HG03565 (cell line): Measurements from ENCODE around the gene ATXN10.
"Not testable (repeated sequence)": the region's sequence is repeated elsewhere in the genome, so short reads cannot be mapped to it uniquely, and the experiment has no call there.

Experiments
- ATAC-seq: cut with Tn5 transposase; IDR thresholded peaks from one replicate; pipeline ENCODE4 v1.9.1; 2021; ENCODE audit warnings: mild to moderate bottlenecking, moderate library complexity; ENCODE audit not compliant: unreplicated experiment

ATXN10 gene

DNA sequence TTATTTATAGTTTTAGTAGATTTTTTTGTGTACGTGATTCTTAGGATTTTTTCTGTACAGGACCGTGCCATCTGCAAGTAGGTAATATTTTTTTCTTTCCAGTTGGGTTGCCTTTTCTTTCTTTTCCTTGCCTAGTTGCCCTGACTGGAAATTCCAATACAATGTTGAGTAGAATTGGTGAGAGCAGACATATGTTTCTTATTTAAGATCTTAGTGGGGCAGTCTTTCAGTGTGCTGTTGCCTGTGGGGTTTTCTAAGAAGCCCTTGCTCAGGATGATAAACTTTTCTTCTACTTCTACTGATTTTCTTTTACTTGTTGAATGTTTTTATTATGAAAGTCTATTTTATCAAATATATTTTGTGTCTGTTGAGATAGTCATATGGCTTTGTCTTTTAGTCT is 33.0 kb downstream of the ATXN10 start:
- ATAC-seq: no peak

DNA sequence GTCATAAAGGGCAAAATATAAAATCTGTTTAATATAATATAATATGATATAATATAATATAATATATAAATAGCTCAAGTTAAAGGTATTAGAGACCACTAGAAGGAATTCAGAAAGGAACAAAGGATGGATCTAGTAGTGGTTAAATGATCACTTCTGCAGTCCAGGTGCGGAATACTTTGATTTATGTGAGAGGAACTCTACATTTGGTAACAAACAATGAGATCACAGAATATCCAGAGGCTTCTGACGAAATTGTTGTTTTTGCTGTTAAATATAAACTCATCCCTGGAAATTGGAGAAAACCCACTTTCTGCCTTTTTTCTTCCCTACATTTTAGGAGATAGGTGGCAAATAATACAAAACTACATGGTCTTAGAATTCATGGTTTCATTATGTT is 36.0 kb downstream of the ATXN10 start:
- no peak for ATAC-seq

DNA sequence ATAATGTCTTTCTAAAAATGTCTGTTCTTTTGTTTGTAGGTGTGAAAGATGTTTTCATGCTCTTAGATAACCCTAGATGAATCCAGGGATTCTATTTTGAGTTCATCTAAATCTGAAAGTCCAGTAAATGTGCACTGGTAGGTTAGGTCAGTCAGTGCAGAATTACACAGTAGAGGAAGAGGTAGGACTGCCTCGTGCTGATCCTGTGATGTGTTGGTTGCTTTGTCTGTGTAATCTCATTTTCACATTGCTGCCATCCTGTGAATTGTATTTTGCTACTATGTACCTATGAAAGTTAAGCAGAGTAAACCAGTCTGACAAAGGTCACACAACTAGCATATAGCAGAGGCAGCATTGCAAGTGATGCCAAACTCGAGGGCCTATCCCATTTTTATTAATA is 36.5 kb downstream of the ATXN10 start:
- no peak for ATAC-seq

DNA sequence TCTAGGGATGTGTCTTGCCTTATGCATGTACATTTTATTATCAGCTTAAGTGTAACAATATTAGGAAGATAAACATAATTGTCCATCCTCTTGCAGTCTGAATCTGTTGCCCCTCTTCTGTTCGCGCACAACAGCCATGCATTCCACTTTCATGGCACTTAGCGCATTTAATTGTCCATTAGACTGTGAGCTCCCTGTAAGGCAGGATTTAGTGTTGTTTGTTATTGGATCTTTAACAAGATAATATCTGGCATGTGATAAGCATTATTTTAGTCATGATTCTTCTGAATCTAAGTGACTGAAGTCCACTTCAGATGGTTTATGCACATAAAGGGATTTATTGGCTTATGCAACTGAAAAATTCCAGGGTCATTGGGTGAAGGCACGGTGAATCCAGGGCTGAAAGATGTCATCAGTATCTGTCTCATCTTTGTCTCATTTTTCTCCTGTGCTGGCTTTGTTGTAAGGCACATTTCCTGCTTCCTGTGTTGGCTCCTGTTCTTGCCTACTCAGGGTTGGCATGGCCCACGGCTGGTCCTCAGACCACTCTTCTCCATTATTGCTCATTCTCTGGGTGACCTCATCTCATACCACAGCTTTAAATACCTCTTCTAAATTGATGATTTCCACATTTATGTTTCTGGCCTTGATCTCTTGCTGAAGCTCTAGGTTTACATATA is 37.6 kb downstream of the ATXN10 start:
- ATAC-seq: no peak

DNA sequence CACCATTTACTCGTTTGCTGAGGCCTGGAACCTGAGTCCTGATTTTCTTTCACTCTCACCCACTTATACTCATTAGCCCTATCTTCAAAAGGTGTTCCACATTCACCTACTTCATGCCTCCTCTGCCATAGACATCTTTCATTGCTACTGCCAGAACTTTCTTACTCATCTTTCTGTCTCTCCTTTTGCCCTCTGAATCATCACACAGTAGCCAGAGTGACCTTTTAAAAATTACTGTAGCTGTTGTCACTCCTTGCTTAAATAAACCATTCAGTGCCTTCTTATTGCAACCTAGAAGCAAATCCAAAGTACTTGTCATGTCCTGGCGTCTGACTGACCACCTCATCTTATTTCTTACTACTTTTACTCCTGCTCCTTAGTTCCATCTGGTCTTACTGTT is 38.2 kb downstream of the ATXN10 start:
- no peak for ATAC-seq

DNA sequence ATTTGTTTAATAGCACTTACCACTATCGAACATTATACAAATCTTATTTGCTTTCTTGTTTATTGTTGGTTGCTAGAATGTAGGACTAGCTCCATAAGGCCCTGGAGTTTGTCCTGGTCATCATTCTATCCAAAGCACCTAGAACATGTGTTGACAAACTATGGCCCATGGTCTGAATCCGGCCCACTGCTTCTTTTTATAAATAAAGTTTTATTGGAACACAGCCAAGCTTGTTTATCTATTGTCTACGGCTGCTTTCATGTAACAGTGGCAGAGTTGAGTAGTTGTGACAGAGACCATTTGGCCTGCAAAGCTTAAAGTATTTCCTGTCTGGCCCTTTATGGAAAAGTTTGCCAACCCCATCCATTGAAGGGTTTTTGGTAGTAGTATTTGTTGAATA is 38.8 kb downstream of the ATXN10 start:
- ATAC-seq: no peak

DNA sequence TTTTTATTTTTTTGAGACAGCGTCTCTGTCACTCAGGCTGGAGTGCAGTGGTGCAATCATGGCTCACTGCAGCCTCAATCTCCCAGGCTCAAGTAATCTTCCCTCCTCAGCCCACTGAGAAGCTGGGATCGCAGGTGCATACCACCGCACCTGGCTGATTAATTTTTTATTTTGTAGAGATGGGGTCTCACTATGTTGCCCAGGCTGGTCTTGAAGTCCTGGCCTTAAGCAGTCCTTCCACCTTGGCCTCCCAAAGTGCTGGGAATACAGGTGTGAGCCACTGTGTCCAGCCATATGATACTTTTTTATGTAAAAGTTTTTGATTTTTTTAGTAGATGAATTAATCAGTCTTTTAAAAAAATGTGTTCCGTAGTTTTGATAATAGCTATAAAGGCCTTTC is 42.8 kb downstream of the ATXN10 start:
- ATAC-seq: not testable (repeated sequence)

DNA sequence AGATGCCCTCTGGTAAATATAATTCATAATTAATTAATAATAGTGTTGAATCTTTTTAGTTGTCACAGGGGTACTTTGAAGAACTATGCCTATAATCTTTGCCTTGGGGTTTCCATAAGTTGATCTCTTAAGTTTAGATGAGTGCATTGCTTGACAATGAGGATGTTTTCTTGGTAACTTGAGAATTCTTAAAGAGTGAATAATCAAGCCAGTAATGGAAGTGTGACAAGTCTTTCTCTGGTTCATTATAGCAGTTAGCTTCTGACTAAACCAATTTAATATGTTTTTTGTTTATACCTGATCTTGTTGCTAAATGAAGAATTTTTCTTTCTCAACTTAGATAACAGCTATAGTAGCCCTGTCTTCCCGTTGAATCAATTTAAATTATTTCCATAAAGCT is 46.2 kb downstream of the ATXN10 start:
- ATAC-seq: no peak

DNA sequence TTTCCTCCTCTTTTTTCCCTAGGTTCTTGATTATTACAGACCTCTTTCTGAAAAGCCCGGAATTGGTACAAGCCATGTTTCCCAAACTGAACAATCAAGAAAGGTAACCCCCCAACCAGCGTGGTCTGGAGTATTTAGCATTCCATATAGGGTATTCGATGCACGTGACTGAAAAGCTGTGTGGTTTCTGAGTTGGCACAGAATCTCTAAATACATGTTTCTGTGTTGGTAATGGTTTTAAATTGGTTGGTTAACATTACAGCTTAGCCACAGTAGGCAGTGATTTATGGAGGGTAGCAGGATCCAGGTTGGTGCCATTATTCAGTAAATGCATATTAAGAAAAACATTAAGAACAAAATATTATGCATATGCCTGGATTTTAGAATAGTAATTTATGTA is 46.8 kb downstream of the ATXN10 start:
- no peak for ATAC-seq

DNA sequence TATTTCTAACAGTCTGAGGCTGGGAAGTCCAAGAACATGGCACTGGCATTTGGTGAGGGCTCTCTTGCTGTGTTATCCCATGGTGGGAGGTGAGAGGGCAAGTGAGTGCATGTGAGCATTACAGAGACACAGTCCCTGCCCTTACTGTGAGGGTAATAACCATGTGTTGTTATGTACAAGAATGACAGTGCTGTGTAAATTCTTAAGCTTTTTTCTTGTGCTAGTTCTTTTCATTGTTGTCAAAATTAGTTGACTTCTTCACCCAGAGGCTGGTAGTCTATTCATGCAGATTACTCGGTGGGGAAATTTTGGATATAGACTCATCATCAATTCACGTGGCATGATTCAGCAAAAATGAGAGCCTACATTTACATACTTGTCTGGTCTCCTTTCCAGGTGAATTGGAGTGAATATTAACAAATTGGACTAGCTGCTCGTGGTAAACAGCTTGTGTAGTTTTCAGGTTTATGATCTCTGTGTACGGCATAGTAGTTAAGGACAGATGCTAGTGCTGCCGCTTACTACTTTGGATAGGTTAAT is 49.3 kb downstream of the ATXN10 start:
- ATAC-seq: no peak

DNA sequence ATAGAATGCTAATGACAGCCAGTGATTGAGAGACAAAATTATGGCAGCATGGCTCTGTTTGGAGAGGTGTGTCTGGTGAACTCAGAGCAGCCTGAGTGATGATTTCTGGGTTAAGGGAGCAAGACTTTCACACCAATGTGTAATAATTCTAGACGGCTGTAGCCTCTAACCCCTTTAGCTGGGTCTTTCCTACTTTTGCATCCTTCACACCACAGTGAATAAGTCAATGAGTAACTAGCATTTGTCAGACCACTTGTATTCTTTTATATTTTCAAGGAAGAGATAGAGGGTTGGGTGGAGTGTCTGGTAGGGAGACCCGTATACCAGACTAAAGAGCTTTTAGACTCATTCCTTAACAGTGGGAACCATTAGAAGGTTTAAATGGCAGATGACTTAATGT is 50.4 kb downstream of the ATXN10 start:
- no peak for ATAC-seq

DNA sequence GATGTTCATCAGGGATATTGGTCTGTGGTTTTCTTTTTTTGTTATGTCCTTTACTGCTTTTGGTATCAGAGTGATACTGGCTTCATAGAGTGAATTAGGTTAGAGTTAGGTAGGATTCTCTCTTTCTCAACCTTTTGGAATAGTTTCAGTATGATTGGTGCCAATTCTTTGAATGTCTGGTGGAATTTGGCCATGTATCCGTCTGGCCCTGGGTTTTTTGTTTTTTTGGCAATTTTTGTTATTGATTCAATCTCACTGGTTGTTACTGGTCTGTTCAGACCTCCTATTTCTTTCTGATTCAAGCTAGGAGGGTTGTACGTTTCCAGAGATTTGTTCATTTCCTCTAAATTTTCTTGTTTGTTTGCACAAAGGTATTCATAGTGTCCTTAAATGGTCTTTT is 54.4 kb downstream of the ATXN10 start:
- ATAC-seq: no peak

DNA sequence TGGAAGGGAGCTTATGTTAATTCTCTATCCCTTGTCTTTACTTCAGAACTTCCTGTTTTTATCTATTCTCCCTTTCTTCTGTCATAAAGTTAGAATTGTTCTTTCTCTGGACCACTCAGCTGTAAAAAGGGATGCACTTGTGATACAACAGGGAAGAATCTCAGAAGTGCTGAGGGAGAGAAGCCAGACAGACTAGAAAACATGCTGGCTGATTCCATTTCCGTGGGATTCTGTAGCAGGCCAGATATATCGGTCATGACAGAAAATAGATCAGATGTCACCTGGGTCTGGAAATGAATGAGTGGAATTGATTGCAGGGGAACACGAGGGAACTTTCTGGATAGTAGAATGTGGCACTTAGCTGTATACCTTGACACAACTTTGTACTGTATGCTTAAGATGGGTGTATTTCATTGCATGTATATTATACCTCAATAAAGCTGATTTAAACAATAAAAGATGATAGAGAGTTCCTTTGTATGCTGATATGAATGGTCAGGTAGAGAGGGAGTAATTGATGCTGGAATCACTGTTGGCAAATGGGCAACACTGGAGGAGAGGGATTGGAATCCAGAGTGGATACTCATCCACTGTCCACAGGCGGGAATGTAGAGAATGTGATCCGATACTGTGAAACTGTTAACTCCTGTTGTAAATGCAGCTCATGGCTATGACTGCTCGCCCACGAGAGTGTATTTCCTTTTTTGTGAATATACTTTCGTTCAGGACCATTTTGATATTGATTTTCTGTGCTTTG is 59.6 kb downstream of the ATXN10 start:
- no peak for ATAC-seq

DNA sequence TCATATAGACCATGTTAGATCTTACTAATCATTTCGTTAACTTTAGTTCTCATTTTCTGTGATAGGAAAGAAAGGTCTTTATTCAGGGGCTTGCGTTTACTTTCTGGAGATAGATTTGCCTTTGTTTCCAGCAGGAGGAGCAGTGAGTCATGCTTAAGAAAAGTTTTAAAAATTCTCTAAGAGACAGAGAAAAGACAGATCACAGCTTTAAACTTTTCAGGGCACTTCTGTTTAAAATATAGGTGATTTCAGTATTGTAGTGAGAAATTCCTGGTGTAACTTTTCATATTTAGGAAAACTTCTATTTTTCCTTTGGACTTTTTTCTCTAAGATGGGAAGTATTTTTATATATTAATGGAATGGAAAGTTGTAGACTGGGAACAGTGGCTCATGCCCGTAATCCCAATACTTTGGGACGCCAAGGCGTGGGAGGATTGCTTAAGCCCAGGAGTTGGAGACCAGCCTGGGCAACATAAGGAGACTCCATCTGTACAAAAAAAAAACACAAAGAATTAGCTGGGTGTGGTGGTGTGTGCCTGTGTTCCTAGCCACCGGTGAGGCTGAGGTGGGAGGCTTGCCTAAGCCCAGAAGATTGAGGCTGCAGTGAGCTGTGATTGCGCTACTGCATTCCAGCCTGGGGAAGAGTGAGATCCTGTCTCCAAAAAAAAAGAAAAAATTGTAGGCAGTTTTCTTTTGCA is 60.3 kb downstream of the ATXN10 start:
- ATAC-seq: no peak

DNA sequence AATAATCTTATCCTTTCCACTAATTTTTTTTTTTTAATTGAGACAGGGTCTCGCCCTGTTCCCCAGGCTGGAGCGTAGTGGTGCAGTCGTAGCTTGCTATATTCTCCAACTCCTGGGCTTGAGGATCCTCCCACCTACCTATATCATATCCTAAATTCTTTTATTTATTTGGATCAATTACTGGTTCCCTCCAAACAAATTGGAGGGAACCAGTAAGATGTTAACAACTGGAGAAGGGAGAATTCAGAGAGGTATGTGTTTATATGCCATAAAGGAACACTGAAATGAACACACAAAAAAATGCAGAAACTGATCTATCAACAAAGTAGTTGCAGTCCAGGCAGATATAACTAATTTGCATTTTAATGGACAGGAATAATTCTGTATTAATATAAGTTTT is 63.6 kb downstream of the ATXN10 start:
- no peak for ATAC-seq

DNA sequence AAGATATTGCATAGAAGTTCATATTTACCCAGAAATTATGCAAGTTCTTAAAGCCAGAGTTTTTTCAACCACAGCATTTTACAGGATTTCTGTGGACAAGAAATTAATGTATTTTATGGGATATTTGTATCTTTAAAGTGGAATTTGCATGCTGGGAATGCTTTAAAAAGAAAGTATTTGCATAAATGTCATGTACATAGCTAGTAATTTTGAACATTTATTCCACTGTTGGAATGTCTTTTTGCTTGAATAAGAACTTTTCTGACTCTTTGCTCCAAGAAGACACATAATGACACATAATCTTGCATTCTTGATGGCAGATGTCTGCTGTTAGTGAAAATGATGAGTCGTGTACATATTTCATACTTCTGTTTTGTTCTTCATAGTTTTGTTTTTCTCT is 66.6 kb downstream of the ATXN10 start:
- ATAC-seq: no peak

DNA sequence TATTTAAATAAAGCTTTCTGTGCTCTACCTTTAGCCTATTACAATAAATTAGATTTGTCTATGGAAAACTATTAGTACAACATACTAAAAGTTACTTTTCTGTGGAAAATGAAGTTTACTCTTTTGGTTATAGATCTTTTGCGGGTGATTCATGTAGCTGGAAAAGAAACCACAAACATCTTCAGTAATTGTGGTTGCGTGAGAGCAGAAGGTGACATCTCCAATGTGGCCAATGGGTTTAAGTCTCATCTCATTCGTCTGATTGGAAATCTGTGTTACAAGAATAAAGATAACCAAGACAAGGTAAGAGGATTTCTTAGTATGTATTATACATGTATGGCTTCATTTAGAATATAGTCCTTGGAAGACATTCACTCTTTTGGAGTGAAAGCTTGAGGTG is 68.6 kb downstream of the ATXN10 start:
- no peak for ATAC-seq

DNA sequence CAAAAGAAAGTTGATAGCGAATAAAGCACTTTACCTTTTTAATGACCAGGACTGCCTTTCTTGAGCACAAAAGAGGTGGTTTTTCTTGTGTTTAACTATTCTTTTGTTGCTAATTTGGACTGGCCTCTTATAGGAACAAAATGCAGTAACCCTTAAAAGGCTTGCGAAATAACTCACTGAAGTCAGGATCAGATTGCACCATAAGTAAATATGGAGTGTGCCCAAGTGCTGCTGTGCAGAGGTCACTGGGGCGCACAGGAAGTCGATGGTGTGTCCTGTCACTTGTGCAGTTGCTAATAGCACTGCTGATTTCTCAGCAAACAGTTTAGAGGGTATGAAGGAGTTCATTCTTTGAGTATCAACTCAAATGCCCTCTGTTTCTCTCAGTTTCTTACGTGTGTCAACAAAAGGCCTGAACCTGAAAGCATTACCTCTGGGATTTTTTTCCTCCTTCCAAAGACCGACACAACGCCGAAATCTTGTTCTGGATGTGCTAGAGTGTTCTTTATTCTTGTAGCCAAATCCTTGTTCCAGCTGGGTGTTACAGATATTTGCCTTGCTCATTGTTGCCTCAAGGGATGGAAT is 71.3 kb downstream of the ATXN10 start:
- no peak for ATAC-seq

DNA sequence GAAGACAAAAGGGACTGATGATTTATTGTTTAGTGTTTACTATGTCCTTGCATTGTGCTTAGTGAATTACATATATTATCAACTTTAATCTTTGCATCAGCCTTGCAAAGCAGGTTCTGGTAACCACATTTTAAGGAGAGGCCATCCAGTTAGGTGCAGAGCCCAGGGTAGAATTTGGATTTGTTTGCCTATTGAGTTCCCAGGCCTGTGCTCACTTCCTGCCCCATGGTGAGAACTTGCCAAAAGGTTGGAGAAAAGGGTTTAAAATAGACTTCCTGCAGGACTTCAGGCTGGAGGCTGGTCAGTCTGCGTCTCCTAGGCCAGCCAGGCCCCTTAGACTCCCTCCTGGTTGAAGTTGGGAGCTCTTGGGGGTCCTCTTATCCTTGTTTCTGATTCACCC is 72.1 kb downstream of the ATXN10 start:
- no peak for ATAC-seq

DNA sequence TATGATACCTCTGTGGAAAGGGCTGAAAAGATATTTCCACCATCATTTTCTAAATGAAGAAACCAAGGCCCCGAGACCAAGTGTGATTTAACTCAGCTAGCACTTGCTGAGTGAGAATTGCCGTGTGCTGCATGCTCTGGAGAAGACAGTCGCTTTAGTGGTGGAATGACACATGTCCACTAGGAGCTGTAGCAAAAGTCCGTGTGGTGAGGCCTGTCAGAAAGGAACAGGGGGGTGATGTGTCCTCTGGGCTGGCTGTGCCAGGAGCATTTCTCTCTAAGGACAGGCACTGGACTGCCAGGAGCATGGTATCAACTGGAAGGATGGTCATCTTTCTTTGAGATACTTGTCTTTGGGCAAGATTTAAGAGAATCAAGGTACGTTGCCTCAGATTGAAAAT is 72.8 kb downstream of the ATXN10 start:
- ATAC-seq: no peak

DNA sequence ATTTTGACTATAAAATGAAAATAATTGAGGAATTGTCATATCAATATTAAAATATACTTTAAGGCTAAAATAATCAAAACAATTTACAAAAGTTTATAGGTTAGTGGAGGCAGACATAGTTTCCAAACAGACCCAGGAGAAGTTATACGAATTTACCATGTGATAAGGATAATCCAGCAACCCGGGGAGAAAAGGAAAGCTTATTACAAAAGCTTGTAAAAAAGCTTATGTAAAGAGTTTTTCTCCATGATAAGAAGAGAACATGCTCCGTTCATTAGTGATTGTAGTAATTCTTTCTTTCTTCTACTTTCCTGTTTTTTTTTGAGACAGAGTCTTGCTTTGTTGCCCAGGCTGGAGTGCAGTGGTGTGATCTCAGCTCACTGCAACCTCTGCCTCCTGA is 79.0 kb downstream of the ATXN10 start:
- no peak for ATAC-seq

DNA sequence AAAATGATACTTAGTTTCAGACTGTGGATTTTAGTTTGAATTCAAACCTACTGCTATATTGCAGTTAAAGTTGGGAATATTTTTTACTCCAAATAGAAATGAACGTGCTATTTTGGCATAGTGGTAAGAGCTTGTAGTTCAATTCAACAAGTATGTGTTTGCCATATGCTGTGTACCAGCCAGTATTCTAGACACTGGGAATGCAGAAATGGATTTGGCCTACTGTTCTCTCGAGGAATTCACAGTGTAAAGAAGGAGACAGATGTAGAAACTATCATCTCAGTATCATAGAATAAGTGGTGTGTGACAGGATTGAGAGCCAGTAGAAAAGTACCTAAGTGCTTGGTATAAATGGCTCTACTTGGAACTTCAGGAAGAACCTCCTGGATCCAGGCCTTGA is 80.4 kb downstream of the ATXN10 start:
- no peak for ATAC-seq
